Activated CD8-positive, alpha-beta T cell treated with anti-CD3 and anti-CD28 coated beads for 36 hours (primary cell): ENCODE data around the gene LRRC45. TPM values are rescaled to one million over a fixed set of nuclear protein-coding genes. Genes with fewer than 3 reads are reported as not detected.

ENCODE experiments used
- ATAC-seq: fragments of 200-7000 bp; cut with Tn5 transposase; one replicate; pipeline ENCODE4 v1.10.0; 2021; ENCODE audit warnings: mild to moderate bottlenecking, moderate library complexity
- CTCF ChIA-PET: fragments of 350-600 bp; sonication (Branson Sonifier 250); formaldehyde crosslinking; loops from one replicate; lab custom pipeline; 2021; ENCODE audit warnings: antibody characterized with exemption; lab: Charles Lee
- POLR2A ChIA-PET: fragments of 350-600 bp; sonication (Branson Sonifier 250); formaldehyde crosslinking; loops from one replicate; lab custom pipeline; 2021; ENCODE audit warnings: antibody characterized with exemption; lab: Charles Lee
- DNase-seq: peaks from one replicate; pipeline ENCODE4 v3.0.0-alpha.2; 2020
- H3K27ac Mint-ChIP-seq: one replicate; pipeline ENCODE4 v1.8.0; 2021; ENCODE audit warnings: mild to moderate bottlenecking, mixed read lengths
- H3K27me3 Mint-ChIP-seq: one replicate; pipeline ENCODE4 v1.8.0; 2021; ENCODE audit warnings: mixed read lengths
- H3K36me3 Mint-ChIP-seq: one replicate; pipeline ENCODE4 v1.8.0; 2021; ENCODE audit warnings: low read depth, mixed read lengths
- H3K4me1 Mint-ChIP-seq: one replicate; pipeline ENCODE4 v1.8.0; 2021; ENCODE audit warnings: low read depth, mixed read lengths
- H3K4me3 Mint-ChIP-seq: one replicate; pipeline ENCODE4 v1.8.0; 2021; ENCODE audit warnings: mild to moderate bottlenecking, moderate library complexity, mixed read lengths
- H3K9me3 Mint-ChIP-seq: one replicate; pipeline ENCODE4 v1.8.0; 2021; ENCODE audit warnings: mixed read lengths
- CTCF ChIP-seq: fragments of 200-600 bp; IDR thresholded peaks from one replicate; pipeline ENCODE4 v1.8.0; 2022; ENCODE audit warnings: antibody characterized with exemption, mild to moderate bottlenecking
- intact Hi-C: fragments of 100-400 bp; cut with micrococcal nuclease; formaldehyde crosslinking; loops from one replicate; pipeline ENCODE4 v1.10.0; 2022
- total RNA-seq, 2 experiments: library from RNA; stranded (reverse); gene quantifications; one replicate each; pipeline ENCODE4 v1.2.3, GENCODE V29; 2021

The LRRC45 gene
- total RNA-seq, 2 experiments from 2014 or later = 12.9 TPM

- no peak overlapping the region for H3K4me3 Mint-ChIP-seq
- no peak for DNase-seq
- intact Hi-C loops = no loop called here
- no peak for ATAC-seq
- peaks cover 12% of the 10 kb centered on the region for H3K4me1 Mint-ChIP-seq
- TF ChIP-seq CTCF = no peak
- no peaks in the 10 kb centered on the region for H3K27me3 Mint-ChIP-seq
- ChIA-PET CTCF (no interaction called here), POLR2A (no interaction called here)
- H3K36me3 Mint-ChIP-seq = no peaks in the 10 kb centered on the region
- H3K27ac Mint-ChIP-seq = no peak overlapping the region
- no peaks in the 10 kb centered on the region for H3K9me3 Mint-ChIP-seq
Observed at GRCh38 chr17:82047379-82047778, 24.3 kb downstream of the LRRC45 start.

- no peak overlapping the region for H3K4me3 Mint-ChIP-seq
- no peak overlapping the region for H3K27ac Mint-ChIP-seq
- intact Hi-C loops = no loop called here
- ChIA-PET CTCF (no interaction called here), POLR2A (interaction anchor here (2.1 to 9.3 kb wide), 2 partner anchors 16 to 28 kb away, joined by 5 to 98 read pairs; partner anchors contain the start of gene DUS1L)
- ATAC-seq (no peak), DNase-seq (no peak)
- H3K27me3 Mint-ChIP-seq = no peaks in the 10 kb centered on the region
- H3K9me3 Mint-ChIP-seq = no peaks in the 10 kb centered on the region
- peaks cover 17% of the 10 kb centered on the region for H3K4me1 Mint-ChIP-seq
- TF ChIP-seq CTCF = no peak
- H3K36me3 Mint-ChIP-seq = no peaks in the 10 kb centered on the region
Observed at GRCh38 chr17:82047914-82048570, 24.9 kb downstream of the LRRC45 start.

DNA sequence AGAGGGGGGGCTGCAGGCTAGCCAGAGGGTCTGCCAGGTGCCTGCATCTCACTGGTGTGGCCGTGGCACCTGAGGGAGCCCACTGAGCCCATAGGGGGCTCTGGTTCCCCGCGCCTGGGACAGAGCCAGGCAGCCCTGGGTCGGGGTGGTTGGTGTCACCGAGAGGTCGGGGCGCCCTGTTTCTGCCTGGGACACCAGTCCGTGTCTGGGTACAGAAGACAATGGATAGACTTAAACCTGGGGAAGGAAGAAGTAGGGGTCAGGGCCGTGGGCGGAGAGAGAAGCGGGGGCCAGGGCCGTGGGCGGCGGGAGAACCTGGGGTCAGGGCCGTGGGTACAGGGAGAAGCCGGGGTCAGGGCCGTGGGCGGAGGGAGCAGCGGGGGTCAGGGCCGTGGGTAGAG is 25.5 kb downstream of the LRRC45 start:
- peak overlapping the region; percentile 27 for H3K4me3 Mint-ChIP-seq
- intact Hi-C loops = no loop called here
- TF ChIP-seq CTCF = no peak
- ChIA-PET POLR2A (interaction anchor here (1.2 to 9.3 kb wide), 4 partner anchors 11 to 28 kb away, joined by 3 to 98 read pairs (median 5); partner anchors contain the start of genes DCXR and DUS1L), CTCF (interaction anchor here (0.9 kb wide), 1 partner anchor 11 kb away, joined by 3 read pairs; the partner anchor contains the start of gene DCXR)
- no peak for ATAC-seq
- no peaks in the 10 kb centered on the region for H3K27me3 Mint-ChIP-seq
- no peak for DNase-seq
- H3K4me1 Mint-ChIP-seq = peaks cover 22% of the 10 kb centered on the region
- no peaks in the 10 kb centered on the region for H3K9me3 Mint-ChIP-seq
- no peaks in the 10 kb centered on the region for H3K36me3 Mint-ChIP-seq
- H3K27ac Mint-ChIP-seq = no peak overlapping the region

DNA sequence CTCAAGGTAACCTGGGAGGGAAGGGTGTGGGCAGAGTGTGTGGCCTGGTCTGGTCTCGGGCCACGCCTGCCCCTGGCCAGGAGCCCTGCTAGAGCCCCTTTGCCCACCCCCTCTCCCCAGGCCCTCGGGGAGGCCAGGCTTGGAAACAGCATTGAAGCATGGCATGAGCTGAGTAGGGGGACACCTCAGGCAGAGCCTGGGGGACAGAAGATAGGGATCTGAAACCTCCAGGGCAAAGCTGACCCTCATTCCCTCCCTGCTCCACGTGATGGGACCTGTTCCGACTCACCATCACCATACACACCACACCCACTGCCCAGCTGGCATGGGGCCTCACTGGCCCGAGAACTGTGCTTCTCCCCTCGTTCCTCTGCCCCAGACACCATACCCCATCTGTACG is 26.0 kb downstream of the LRRC45 start:
- intact Hi-C loops = no loop called here
- TF ChIP-seq CTCF = no peak
- no peak for ATAC-seq
- Mint-ChIP-seq H3K36me3 (no peaks in the 10 kb centered on the region), H3K27me3 (no peaks in the 10 kb centered on the region), H3K9me3 (no peaks in the 10 kb centered on the region), H3K27ac (no peak overlapping the region), H3K4me1 (peaks cover 22% of the 10 kb centered on the region), H3K4me3 (no peak overlapping the region)
- no peak for DNase-seq
- ChIA-PET POLR2A (interaction anchor here (0.8 to 9.3 kb wide), 5 partner anchors 10 to 180 kb away, joined by 3 to 98 read pairs (median 5); partner anchors contain the start of genes DCXR, DUS1L and SLC16A3), CTCF (interaction anchor here (0.9 kb wide), 1 partner anchor 12 kb away, joined by 3 read pairs; the partner anchor contains the start of gene DCXR)

- ChIA-PET POLR2A (interaction anchor here (0.8 to 9.3 kb wide), 7 partner anchors 10 to 180 kb away, joined by 3 to 98 read pairs (median 5); partner anchors contain the start of genes DCXR, DUS1L and SLC16A3), CTCF (interaction anchor here (0.9 to 2.0 kb wide), 4 partner anchors 12 to 46 kb away, joined by 3 to 11 read pairs (median 4); partner anchors contain the start of gene DCXR)
- no peaks in the 10 kb centered on the region for H3K27me3 Mint-ChIP-seq
- ATAC-seq (no peak), DNase-seq (no peak)
- H3K4me3 Mint-ChIP-seq = no peak overlapping the region
- TF ChIP-seq CTCF = no peak
- no peaks in the 10 kb centered on the region for H3K9me3 Mint-ChIP-seq
- intact Hi-C loops = no loop called here
- no peaks in the 10 kb centered on the region for H3K36me3 Mint-ChIP-seq
- no peak overlapping the region for H3K27ac Mint-ChIP-seq
- H3K4me1 Mint-ChIP-seq = peaks cover 22% of the 10 kb centered on the region
Observed at GRCh38 chr17:82049521-82049971, 26.4 kb downstream of the LRRC45 start.
